Activated CD8-positive, alpha-beta memory T cell treated with anti-CD3 and anti-CD28 coated beads for 48 hours (primary cell): ENCODE data around the gene FAM107A.
A peak's percentile ranks its signal among the peaks of the same experiment; 100 is the strongest.

ENCODE experiments used
- DNase-seq, 3 experiments: peaks; one replicate each; pipeline ENCODE4 v3.0.0-alpha.2; 2020; ENCODE audit warnings: low read depth in 2 of 3, low spot score in 2 of 3

The FAM107A gene

DNA sequence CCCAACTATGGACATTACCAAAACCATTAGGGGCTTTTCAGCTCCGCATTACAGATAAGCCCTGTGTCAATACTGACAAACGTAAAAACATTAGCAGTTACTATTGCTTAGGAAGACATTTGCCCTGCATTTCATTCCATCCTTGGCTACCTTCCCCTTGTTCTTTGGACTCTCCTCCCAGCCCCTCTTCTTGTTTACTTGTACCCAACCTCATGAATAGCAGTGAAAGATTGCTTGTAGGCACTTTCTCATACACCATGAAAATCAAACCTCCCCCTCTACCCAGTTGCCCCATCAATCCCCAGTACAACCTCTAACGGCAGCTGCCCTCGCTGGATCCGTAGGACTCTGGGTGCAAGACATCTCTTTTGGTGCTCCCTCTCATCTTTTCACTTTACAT is 16.9 kb upstream of the FAM107A start:
- DNase-seq = no peak

DNA sequence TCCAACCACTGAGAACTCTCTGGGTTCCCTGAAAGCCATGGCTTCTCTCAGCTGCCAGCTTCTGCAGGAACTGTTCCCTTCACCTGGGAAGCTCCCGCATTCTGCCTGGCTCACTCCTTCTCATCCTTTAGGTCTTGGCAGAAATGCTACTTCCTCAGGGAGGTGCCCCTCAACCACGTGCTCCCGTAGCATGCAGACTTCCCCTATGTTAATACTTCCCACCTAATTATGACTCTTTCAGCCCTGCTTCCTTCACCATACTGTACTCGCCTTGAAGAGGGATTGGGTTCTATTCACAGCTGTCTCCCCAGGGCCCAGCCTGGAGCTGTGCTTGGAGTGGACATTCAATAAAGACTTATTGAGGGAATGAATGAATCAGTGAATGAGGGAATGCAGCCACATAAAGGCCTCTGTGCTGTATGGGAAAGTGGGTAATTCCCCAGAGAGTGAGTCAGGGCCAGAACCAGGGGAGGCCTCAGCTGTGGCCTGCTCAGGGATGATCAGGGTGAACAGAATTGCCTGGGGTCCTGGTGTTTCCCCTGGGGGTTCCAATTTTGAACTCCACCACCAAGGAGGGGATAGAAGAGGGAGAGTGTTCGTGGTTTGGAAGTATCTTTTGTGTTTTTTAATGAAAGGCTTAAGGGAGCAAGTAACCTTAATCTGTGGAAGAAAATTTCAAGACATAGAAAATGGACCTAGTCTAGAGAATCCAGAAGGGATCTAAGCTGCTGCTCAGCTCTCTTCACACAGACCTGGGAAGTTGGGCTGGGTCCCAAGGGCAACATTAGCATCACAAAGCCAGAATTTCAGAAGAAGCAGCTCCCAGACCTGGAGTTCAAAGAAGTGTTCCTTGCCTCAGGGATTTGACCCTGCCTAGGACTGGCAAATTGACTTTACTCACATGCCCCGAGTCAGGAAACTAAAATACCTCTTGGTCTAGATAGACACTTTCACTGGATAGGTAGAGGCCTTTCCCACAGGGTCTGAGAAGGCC is 14.6 kb upstream of the FAM107A start:
- DNase-seq = no peak

DNA sequence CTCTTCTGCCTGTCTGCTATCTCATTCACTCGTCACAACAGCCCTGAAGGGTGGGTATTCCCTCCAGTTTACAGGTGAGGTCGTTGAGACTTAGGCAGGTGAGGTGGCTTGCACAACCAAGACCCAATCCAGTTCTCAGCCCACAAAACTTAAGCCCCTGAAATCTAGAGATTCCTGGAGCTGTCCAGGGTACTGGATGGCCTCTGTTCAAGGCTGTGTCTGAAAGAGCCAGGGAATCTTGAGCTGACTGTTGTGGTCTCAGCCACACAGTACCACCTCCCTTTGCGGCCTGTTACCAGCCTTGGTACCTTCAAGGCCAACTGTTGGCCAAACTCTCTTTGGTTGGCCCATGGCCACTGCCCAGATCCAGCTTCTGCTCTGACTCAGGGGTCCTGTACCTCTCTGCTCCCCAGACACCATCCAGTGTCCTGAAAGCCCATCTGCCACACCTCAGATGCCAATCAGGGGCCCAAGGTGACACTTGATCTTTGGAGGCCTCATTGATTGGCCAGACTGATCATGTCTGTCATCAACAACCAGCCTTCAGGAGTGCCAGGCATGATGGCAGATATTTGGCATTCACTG is 10.9 kb upstream of the FAM107A start:
- no peak for DNase-seq

DNA sequence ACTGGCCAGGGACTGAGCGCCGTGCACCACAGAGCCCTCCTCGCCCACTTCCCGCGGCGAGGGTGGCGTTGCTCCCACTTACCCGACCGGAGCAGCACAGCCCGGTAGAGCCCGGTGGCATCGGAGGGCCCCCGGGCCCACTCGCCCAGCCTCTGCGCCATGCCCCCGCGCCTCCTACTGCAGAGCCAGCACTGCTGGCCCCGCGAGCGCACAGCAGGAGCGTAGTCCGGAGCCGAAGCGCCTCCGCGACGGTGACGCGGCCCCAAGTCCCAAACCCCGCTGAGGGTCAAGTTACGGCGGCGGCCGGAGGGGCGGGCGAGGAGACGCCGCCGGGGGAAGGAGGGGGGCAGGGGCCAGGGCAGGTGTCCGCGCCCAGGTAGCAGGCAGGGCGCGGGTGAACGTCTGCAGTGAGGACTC is 9.6 kb upstream of the FAM107A start:
- no peak for DNase-seq

DNA sequence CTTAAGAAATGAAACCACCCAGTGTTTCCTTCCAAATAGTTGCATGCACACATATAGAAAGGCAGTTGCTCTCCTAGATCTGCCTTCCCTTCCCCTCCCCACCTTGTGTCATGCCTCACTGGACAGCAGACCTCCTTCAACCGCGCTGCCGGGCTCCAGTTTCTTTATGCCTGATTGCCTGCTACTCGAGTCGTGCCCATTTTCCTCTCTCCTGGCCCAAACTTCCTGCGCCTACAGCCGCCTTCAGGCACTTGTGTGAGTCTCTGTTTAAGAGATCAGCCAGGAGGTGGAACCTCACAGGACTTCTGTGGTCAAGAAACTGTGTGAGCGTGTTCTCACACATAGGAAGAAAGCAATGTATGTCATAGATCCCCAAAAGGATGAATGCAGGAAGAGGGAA is 8.8 kb upstream of the FAM107A start:
- DNase-seq = no peak

DNA sequence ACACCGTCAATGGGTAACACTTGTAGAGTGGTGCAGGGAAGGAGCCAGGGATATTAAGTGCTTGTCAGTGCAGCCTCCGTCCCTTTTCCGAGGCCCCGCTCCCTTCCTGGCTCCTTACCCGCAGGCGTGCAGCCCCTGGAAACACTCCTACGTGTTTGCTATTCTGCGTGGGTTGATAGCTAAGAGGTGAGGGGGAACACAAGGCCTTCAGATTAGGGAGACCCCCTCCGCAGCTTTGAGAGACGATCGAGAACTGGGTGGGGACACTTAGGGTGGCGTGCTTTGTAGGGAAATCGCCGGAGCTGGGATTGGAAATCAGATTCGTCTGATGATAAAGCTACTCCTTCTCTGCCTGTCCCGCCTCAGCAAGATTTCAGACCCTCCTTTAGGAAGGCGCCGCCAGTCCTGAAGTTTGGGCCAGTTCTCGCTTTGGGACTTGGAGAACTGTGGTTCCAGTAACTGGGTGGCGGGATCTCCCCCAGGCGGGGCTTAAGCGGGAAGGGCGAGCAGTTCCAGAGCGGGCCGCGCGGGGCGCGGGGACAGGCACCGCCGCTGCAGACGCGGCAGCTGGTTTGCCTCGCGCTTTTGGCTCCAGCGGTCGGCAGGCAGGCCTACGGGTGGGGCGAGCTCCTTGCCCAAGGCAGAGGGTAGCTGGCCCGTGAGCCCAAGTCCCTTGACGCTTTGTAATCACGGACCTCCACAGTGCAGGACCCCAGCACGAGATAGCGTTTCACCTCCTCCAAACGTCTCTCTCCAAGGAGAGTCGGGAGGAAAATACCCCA is 8.0 kb upstream of the FAM107A start:
- peak; percentile 30 to 47 (median 33) for DNase-seq

DNA sequence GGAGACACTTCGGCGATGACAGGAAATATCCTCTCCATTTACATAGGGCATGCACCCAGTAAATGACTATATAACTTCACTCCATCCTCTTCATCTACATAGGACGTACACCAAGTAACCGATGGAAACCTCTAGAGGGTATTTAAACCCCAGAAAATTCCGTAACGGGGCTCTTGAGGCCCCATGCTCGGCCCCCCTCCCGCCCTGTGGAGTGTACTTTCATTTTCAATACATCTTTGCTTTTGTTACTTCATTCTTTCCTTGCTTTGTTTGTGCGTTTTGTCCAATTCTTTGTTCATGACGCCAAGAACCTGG is 7.5 kb upstream of the FAM107A start:
- DNase-seq = no peak

DNA sequence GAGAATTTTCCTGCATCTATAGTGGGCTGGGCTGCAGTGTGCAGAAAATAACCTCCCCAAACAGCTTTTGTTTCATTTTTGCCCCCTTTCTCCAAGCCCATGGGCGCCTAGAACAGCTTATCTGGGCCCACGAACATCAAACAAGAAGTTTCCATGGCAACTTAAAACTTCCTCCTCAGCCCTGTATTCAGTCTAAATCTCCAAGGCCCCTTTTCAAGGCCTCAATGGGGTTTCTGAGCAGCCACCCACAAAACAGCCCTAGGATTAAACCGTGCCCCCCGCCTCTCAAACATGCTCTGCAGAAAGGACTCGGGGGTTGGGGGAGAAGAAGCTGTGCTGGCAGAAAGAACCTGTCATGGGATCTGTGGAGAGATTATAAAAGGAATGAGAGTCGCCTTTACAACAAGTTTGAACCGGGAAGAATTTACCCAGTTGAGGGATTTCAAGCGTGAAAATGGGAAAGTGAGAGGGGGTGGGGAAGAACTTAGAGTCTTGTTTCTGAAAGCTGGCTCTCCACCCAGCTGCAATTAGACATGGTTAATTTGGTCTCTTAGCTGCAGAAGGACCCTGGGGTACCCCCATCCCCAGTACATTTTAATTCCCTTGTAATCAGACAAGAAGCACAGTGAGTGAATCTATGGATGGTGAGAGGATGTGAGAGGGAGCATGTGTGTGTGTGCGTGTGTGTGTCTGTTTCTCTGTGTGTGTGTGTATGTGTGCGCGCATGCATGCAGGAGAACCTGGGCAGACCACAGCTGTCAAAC is 4.3 kb upstream of the FAM107A start:
- DNase-seq = no peak

DNA sequence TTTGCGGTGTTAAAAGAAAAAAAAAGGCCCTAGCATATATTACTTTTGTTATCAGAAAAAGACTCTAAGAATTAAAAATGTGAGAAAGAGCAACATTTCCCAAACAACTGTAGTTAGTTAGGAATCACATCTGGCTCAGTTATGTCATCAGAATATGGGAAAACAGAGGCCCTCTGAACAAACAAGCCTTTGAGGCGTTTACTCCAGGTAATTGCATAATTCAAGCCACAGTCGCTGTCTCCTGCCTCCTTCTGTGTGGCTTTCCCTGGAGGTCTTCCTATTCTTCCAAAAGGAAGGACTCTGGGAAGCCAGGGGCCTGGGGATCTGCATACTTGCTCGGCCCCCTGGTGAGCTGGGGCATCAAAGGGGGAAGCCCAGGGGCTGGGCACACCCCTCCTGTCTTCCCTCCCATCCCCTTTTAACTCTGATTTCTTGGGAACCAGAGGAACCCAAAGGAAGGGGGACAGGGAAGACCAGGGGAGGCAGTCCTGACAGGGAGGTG is 3.7 kb upstream of the FAM107A start:
- DNase-seq = no peak

DNA sequence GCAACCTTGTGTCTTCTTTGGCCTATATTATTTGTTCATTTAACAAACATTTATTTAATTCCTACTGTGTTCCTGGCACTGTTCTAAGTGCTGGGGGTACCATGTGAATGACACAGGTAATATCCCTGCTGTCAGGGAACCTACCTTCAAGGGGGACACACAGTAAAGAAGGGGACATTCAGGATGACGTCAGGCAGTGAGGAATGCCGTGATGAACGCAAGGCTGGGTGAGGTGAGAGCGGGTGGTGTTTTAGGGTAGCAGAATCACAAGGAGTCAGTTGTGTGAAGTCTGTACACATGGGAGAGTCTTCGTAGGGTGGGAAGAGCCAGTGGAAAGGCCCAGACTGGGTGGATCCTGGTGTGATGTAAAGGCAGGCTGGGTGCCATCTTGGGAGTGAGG is 1.7 kb upstream of the FAM107A start:
- DNase-seq = no peak

DNA sequence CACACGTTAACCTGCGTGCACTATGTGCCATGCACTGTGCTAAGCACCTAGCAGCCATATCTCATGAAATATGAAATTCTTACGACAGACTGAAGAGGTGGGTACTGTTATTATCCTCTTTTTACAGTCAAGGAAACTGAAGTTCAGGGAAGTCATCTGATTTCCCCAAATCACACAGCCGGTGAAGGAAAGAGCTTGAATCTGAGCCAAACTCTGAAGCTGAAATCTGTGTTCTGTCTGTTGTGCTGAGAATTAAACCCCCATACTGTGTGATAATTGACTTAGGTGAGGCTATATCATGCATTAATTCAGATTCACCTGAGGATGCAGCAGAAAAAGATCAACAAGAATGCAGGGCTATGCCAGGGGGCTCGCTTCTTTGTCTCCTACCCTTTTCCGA is 475 bp downstream of the FAM107A start:
- DNase-seq = no peak

DNA sequence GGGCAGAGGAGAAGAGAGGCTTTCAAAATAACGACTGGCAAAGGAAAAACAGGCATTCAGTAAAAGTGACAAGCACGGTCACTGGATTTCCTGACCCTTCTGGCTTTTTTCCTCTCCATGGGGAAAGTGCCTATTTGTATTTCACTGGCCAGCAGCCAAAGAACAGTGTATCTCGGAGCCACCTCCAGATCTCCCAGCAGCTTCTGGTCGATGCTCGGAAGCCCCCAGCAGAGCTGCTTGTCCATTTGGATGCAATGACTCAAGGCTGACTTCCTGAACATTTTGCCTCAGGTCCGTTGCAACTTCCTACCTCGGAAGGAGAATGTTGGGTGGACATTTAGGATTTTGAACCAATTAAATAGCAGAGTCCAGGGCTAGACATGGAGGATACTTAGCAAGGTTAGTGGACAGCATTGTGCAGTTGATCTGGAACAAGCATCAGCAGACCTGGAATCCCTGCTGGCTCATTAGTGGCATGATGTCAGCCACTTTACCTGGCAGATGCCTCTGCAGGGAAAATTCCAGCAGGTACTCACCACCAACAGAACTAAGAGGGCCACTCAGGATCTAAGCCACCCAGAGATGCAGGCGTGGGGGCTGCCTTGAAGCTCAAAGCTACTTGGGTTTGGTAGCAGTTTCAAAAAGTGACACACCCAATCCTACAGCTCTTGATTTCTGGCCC is 1.1 kb downstream of the FAM107A start:
- no peak for DNase-seq

DNA sequence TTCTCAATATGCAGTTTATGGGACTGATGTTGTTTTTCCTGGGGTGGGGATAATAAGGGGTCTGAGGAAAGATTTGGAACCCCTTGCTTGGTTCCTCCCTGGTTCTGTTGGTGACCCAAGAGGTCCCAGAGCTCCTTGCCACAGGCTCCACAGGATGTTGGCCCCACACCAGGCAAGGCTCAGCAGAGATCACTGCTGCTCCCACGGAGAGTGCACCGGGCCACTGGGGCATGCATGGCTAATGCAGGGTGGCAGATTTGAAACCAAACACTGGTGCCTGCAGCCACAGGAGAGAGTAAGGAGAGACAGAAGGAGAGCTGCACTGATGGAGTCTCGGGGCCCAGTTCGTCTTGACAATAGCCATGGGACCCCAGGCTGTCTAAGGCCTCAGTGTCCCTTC is 2.5 kb downstream of the FAM107A start:
- no peak for DNase-seq

DNA sequence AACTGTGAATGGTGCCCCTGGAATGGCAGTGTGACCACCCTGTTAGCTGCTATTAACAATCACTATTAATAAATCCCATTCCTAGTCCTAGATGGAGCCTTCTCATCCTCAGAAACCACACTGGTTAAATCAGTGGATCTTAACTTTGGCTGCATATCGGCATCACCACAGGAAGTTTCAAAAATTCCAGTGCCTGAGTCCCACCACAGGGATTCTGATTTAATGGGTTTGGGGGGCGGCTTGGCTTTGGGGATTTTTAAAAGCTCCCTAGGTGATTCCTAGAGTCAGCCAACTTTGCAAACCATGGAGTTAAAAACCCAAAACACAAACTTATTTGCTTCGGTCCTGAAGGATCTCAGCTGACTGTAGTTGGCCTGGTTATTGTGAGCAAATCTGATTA is 3.1 kb downstream of the FAM107A start:
- DNase-seq = no peak

DNA sequence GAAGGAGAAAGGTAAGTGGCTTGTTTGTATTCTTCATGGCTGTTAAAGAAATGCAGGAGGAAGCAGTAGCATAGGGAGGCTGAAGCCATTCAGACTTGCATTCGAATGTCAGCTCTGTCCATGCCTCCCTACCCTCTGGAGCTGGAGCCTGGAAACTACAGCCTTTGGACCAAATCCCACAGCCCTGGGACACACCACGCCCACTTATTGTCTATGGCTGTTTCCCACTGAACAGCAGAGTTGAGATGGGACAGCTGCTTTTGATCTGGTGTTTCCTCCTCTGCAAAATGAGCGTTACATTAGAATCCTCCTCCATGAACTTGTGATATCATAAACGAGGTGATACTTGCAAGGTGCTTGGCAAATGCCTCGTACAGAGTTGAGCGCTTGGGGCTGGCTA is 3.6 kb downstream of the FAM107A start:
- DNase-seq = no peak

DNA sequence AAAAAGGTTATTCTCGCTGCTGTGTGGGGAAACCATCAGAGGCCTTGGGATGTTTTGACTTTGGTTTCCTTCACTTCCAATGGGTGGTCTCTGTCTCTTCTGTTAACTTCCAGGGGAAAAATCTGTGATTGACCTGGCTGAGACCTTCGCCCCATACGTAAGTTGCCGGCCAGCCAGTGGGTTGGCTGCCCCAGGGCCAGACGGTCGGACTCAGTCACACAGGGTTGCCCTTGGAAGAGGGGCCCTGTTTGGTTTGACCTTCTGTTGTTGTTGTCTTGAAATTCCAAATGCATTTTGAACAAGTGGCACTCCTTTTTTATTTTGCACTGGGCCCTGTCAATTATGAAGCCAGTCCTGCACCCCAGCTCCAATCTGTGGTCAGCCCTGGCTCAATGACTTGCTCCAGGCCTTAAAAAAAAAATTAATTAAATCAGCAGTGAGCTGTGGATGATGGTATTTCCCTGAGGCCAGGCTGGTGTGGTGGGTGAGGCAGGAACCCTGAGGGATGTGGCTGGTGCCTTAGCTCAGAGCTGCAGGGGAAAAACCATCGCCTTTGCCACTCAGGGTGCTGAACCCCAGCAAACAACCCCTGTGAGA is 4.5 kb downstream of the FAM107A start:
- no peak for DNase-seq

DNA sequence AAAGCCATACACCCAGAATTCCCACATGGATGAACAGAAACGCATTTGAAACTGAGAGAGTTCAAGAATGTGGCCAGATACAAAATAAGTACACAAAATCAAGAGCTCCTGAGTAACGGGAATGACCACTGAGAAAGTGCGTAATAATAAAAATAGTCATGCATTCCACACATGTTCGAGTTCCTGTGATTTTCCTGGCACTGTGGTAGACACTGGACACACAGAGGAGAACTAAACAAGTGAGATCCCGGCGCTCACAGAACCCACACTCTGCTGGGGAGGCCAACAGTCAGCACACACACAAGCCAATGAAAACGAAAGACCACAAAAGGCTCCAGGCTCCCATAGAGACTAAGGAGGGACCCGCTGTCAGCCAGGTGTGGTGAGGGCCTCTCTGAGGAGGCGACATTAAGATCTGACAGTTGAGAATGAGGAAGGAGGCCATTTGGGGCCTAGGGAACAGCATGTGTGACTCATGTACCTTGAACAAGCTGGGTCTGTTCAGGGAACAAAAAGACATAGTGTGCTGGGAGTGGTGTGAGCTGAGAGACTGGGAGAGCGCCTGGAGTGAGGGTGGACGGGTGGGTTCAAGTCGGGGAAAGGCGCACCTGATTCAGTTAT is 5.1 kb downstream of the FAM107A start:
- no peak for DNase-seq

DNA sequence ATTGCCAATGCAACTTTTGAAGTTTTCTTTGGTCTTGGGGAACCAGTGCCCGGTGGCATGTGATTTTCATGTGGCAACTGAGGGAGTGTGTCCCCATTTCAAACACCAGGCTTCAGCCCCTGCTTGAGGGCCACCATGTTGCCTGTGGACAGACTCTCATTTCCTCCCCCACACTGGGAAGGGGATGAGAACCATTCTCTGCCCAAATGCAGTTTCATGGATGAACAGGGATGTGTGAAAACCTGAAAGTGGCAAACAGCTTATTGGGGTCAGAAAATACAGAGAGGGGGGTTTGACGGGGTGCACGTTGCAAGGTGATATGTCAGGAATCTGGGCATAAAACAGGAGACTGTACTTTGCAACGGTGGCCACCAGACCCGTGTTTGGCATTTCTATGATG is 6.3 kb downstream of the FAM107A start:
- DNase-seq = no peak

DNA sequence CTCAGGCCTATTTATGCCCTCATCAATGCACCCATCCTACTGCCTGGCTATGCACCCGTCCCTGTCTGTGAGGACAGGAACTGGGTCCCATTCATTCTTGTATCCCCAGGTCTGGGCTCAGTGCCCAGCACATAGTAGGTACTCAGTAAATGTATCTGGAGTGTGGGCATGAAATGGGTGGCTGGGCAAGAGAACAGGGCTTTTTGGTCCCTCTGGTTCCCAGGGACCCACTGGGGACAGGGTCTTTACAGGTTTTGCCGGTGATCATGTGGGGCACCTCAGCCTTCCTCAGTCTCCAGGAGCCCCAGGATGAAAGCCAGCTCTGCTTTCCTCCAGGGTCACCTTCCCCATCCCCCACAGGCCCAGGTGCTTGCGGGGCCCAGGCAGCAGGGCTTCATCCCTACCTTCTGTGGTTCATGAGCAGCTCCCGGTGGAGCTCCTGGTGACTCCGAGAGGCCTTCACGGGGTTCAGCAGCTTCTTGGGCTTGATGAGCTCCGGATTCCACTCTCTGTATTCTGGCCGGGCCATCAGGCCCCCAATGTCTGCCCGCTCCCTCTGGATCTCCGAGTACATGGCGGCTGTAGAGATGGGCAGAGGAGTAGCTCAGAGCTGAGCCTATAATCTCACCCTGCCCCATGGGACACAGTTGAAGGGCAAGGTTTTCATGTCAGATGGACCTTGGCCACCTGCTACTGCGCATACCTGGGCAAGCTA is 7.7 kb downstream of the FAM107A start:
- no peak for DNase-seq
